HCT116 (cell line): ENCODE measurements around the gene GPC5. TPM values are rescaled to one million over a fixed set of nuclear protein-coding genes. Genes with fewer than 3 reads are reported as not detected.

ENCODE experiments used
- ATAC-seq: fragments of 200-7000 bp; cut with Tn5 transposase; 2 replicates; pipeline ENCODE4 v1.9.1; 2020; ENCODE audit warnings: mild to moderate bottlenecking, moderate library complexity
- BruUV-seq: library from RNA; stranded (reverse); fragments of 400-500 nt; replicated peaks from 2 replicates; lab custom pipeline; 2021; lab: Mats Ljungman, UMichigan
- CTCF ChIA-PET: fragments of 300-600 bp; sonication (Branson Sonifier 250); formaldehyde crosslinking; loops from one replicate; lab custom pipeline; 2021; ENCODE audit warnings: antibody characterized with exemption; lab: Charles Lee
- POLR2A ChIA-PET: fragments of 300-600, 350-600 bp; sonication (Branson Sonifier 250); formaldehyde crosslinking; loops from one replicate; lab custom pipeline; 2021; ENCODE audit warnings: antibody characterized with exemption; lab: Charles Lee
- RAD21 ChIA-PET, 2 experiments: fragments of 300-600 bp; sonication (Branson Sonifier 250); formaldehyde crosslinking; loops; one replicate each; lab custom pipeline; 2023; ENCODE audit warnings: low total read pairs in 2 of 2; ENCODE audit not compliant: uncharacterized antibody in 2 of 2, unreplicated experiment in 2 of 2, low non-redundant PET in 1 of 2; lab: Charles Lee
- DNase-seq: peaks from one replicate; pipeline ENCODE4 v3.0.0-alpha.2; 2010; ENCODE audit warnings: low read depth, low spot score
- H2AFZ ChIP-seq: fragments of 200-600 bp; shearing (Covaris generic), sonication (generic); 2 replicates; pipeline ENCODE4 v1.6.1; 2017; ENCODE audit warnings: low read depth, mixed run types, mixed read lengths, antibody characterized with exemption, low read length; ENCODE audit not compliant: poor library complexity, severe bottlenecking
- H3K27ac ChIP-seq: 2 replicates; pipeline ENCODE4 v1.5.1; 2012; ENCODE audit warnings: low read depth, low read length
- H3K27me3 ChIP-seq: fragments of 200-600 bp; sonication (generic); 2 replicates; pipeline ENCODE4 v1.6.1; 2016; ENCODE audit warnings: mixed run types, low read length, mixed read lengths; ENCODE audit not compliant: insufficient read depth
- H3K36me3 ChIP-seq, 2 experiments: fragments of 200-500 bp in 1 of 2; fragments of 200-600 bp in 1 of 2; sonication (Bioruptor generic) in 1 of 2; sonication (generic) in 1 of 2; 2 replicates each; pipeline versions ENCODE4 v1.5.1 to v1.6.1; 2014 to 2016; ENCODE audit warnings: low read length in 2 of 2, inconsistent platforms in 1 of 2, mixed read lengths in 1 of 2, mixed run types in 1 of 2; ENCODE audit not compliant: insufficient read depth in 2 of 2, control insufficient read depth in 1 of 2
- H3K4me1 ChIP-seq, 2 experiments: fragments of 200-600 bp in 1 of 2; sonication (generic) in 1 of 2; 2 replicates each; pipeline versions ENCODE4 v1.5.1 to v1.6.1; 2012 to 2017; ENCODE audit warnings: low read length in 2 of 2, inconsistent platforms in 1 of 2, mild to moderate bottlenecking in 1 of 2, mixed read lengths in 1 of 2, mixed run types in 1 of 2, moderate library complexity in 1 of 2; ENCODE audit not compliant: insufficient read depth in 2 of 2, control insufficient read depth in 1 of 2
- H3K4me2 ChIP-seq: fragments of 200-600 bp; sonication (generic); 2 replicates; pipeline ENCODE4 v1.6.1; 2017; ENCODE audit warnings: mixed run types, low read length, mixed read lengths
- H3K4me3 ChIP-seq, 2 experiments: fragments of 200-600 bp in 1 of 2; sonication (generic) in 1 of 2; replicated peaks in 1 of 2; 2 replicates each; pipeline ENCODE4 v1.5.1; 2011 to 2016; ENCODE audit warnings: low read length in 2 of 2, control low read depth in 1 of 2, low read depth in 1 of 2, mild to moderate bottlenecking in 1 of 2, mixed read lengths in 1 of 2, mixed run types in 1 of 2
- H3K79me2 ChIP-seq: fragments of 200-600 bp; sonication (generic); 2 replicates; pipeline ENCODE4 v1.6.1; 2017; ENCODE audit warnings: mild to moderate bottlenecking, mixed run types, low read length, moderate library complexity, mixed read lengths; ENCODE audit not compliant: insufficient read depth
- H3K9ac ChIP-seq: fragments of 200-600 bp; sonication (generic); 2 replicates; pipeline ENCODE4 v1.6.1; 2016; ENCODE audit warnings: low read length, mixed read lengths
- H3K9me2 ChIP-seq: fragments of 200-600 bp; sonication (generic), shearing (Covaris generic); 2 replicates; pipeline ENCODE4 v1.6.1; 2017; ENCODE audit warnings: mixed run types, mild to moderate bottlenecking, moderate library complexity; ENCODE audit not compliant: insufficient read depth
- H3K9me3 ChIP-seq, 2 experiments: fragments of 200-500 bp in 1 of 2; fragments of 200-600 bp in 1 of 2; sonication (Bioruptor generic) in 1 of 2; sonication (generic) in 1 of 2; 2 replicates each; pipeline ENCODE4 v1.6.1; 2014 to 2017; ENCODE audit warnings: low read length in 2 of 2, mixed read lengths in 2 of 2, inconsistent platforms in 1 of 2, low read depth in 1 of 2, mild to moderate bottlenecking in 1 of 2, mixed run types in 1 of 2, moderate library complexity in 1 of 2; ENCODE audit not compliant: control insufficient read depth in 1 of 2, insufficient read depth in 1 of 2
- H4K20me1 ChIP-seq: fragments of 200-600 bp; sonication (generic), shearing (Covaris generic); 2 replicates; pipeline ENCODE4 v1.6.1; 2017; ENCODE audit warnings: mixed run types, mild to moderate bottlenecking, moderate library complexity; ENCODE audit not compliant: insufficient read depth
- CEBPB ChIP-seq: IDR thresholded peaks from 2 replicates; pipeline ENCODE4 v1.6.1; 2012; ENCODE audit warnings: low read depth
- CTCF ChIP-seq, 3 experiments: fragments of 200-600 bp in 1 of 3; sonication (generic) in 1 of 3; IDR thresholded peaks in 2 of 3; conservative IDR thresholded peaks in 1 of 3; 2 replicates each; pipeline ENCODE4 v1.5.1; 2012 to 2017; ENCODE audit warnings: low read depth in 2 of 3, low read length in 2 of 3, antibody characterized with exemption in 1 of 3, borderline replicate concordance in 1 of 3, control low read depth in 1 of 3, mild to moderate bottlenecking in 1 of 3, mixed read lengths in 1 of 3, mixed run types in 1 of 3, moderate library complexity in 1 of 3; ENCODE audit not compliant: insufficient read depth in 1 of 3
- EGR1 ChIP-seq: IDR thresholded peaks from 2 replicates; pipeline ENCODE4 v1.6.1; 2012; ENCODE audit warnings: low read depth
- EZH2 ChIP-seq: fragments of 200-600 bp; sonication (generic); IDR thresholded peaks from 2 replicates; pipeline ENCODE4 v1.6.1; 2017; ENCODE audit warnings: antibody characterized with exemption, mixed run types
- EZH2phosphoT487 ChIP-seq: fragments of 200-600 bp; IDR thresholded peaks from 2 replicates; pipeline ENCODE4 v1.6.1; 2018; ENCODE audit warnings: antibody characterized with exemption, borderline replicate concordance
- JUND ChIP-seq: IDR thresholded peaks from 2 replicates; pipeline ENCODE4 v1.6.1; 2012
- SP1 ChIP-seq: IDR thresholded peaks from 2 replicates; pipeline ENCODE4 v1.6.1; 2012; ENCODE audit warnings: low read depth
- ZNF274 ChIP-seq: fragments of 200-500 bp; sonication (Bioruptor generic); IDR thresholded peaks from 2 replicates; pipeline ENCODE4 v1.6.1; 2014; ENCODE audit warnings: mild to moderate bottlenecking, low read depth, low read length, inconsistent platforms
- intact Hi-C: fragments of 100-400 bp; cut with micrococcal nuclease; formaldehyde crosslinking; loops from 2 replicates; pipeline ENCODE4 v1.10.0; 2022
- total RNA-seq: library from RNA; stranded (reverse); gene quantifications from one replicate; pipeline ENCODE4 v1.2.1, GENCODE V29; 2021; ENCODE audit not compliant: unreplicated experiment
- TF ChIP-seq, protein P1 (sequence below): IDR thresholded peaks from 2 replicates; pipeline ENCODE4 v1.6.1; 2012

GPC5 gene
- total RNA-seq, 1 experiment from 2014 or later = not detected

GRCh38 chr13:92232871-92233270 is 834.5 kb downstream of the GPC5 start:
- Histone ChIP-seq H3K27ac (no peak overlapping the region), H3K9ac (no peak overlapping the region), H3K9me2 (no peaks in the 10 kb centered on the region), H2AFZ (no peak overlapping the region), H3K79me2 (no peaks in the 10 kb centered on the region), H3K36me3 (no peaks in the 10 kb centered on the region; a peak in 1 of 4 replicates), H3K4me2 (no peak overlapping the region), H3K27me3 (no peaks in the 10 kb centered on the region), H3K9me3 (peaks cover 3 to 7% of the 10 kb centered on the region in 2 experiments; a peak in 3 of 4 replicates), H3K4me1 (no peaks in the 10 kb centered on the region), H3K4me3 (no peak overlapping the region), H4K20me1 (no peaks in the 10 kb centered on the region)
- POLR2A ChIA-PET = no interaction called here
- ATAC-seq (no peak), DNase-seq (no peak)
- intact Hi-C loops = no loop called here
- TF ChIP-seq ZNF274 = no peak
- no peak for TF ChIP-seq EZH2
- no peak for TF ChIP-seq CEBPB
- no peak for TF ChIP-seq EGR1
- TF ChIP-seq CTCF (IDR thresholded peaks at IDR 0.05 in 2 of 3, conservative IDR thresholded peaks at IDR 0.05 in 1 of 3; ENCODE audit: borderline replicate concordance in 1 of 3, insufficient read depth in 1 of 3, low read depth in 2 of 3, low read length in 2 of 3) = no peak
- TF ChIP-seq SP1 = no peak
- no peak for TF ChIP-seq EZH2phosphoT487
- TF ChIP-seq, protein P1, sequence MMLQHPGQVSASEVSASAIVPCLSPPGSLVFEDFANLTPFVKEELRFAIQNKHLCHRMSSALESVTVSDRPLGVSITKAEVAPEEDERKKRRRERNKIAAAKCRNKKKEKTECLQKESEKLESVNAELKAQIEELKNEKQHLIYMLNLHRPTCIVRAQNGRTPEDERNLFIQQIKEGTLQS = no peak
- no peak for TF ChIP-seq JUND
- BruUV-seq = no TSS peak
- CTCF ChIA-PET = no interaction called here
- RAD21 ChIA-PET = no interaction called here
